Common myeloid progenitor, CD34-positive (primary cell): Measurements from ENCODE around the gene CYB561D2.
A peak's percentile ranks its signal among the peaks of the same experiment; 100 is the strongest.

ENCODE experiments used
- CTCF ChIA-PET: fragments of 350-600 bp; sonication (Branson Sonifier 250); formaldehyde crosslinking; loops from one replicate; lab custom pipeline; 2021; ENCODE audit warnings: antibody characterized with exemption; lab: Charles Lee
- POLR2A ChIA-PET: fragments of 350-600 bp; sonication (Branson Sonifier 250); formaldehyde crosslinking; loops from one replicate; lab custom pipeline; 2021; ENCODE audit warnings: antibody characterized with exemption; lab: Charles Lee
- DNase-seq, 3 donors: peaks; one replicate each; pipeline versions ENCODE4 v3.0.0 to v3.0.0-alpha.2; 2013
- H3K27ac ChIP-seq, 2 experiments: 1 replicate in 1 of 2; 2 replicates in 1 of 2; pipeline ENCODE4 v1.7.0; 2013; ENCODE audit warnings: inconsistent platforms in 2 of 2, low read length in 2 of 2, mild to moderate bottlenecking in 2 of 2, low read depth in 1 of 2, moderate library complexity in 1 of 2; ENCODE audit not compliant: severe bottlenecking in 2 of 2, insufficient read depth in 1 of 2, poor library complexity in 1 of 2
- H3K27me3 ChIP-seq, 5 experiments: replicated peaks in 2 of 5; 1 replicate in 3 of 5; 2 replicates in 2 of 5; pipeline versions ENCODE4 v1.6.1 to v1.7.0; 2013; ENCODE audit warnings: low read length in 4 of 5, mild to moderate bottlenecking in 2 of 5, moderate library complexity in 2 of 5, inconsistent platforms in 1 of 5; ENCODE audit not compliant: insufficient read depth in 5 of 5, control insufficient read depth in 4 of 5
- H3K36me3 ChIP-seq, 4 experiments: 1 replicate in 2 of 4; 2 replicates in 2 of 4; pipeline versions ENCODE4 v1.6.1 to v1.7.0; 2013; ENCODE audit warnings: low read length in 3 of 4, control low read depth in 1 of 4, mild to moderate bottlenecking in 1 of 4; ENCODE audit not compliant: control insufficient read depth in 4 of 4, insufficient read depth in 4 of 4
- H3K4me1 ChIP-seq, 4 experiments: 1 replicate in 3 of 4; 2 replicates in 1 of 4; pipeline versions ENCODE4 v1.6.1 to v1.7.1; 2013; ENCODE audit warnings: low read length in 3 of 4, mild to moderate bottlenecking in 3 of 4, control low read depth in 1 of 4, inconsistent platforms in 1 of 4, moderate library complexity in 1 of 4; ENCODE audit not compliant: control insufficient read depth in 4 of 4, insufficient read depth in 4 of 4; ENCODE audit errors: control extremely low read depth in 1 of 4
- H3K4me3 ChIP-seq, 7 experiments: 1 replicate in 4 of 7; 2 replicates in 3 of 7; pipeline versions ENCODE4 v1.5.1 to v1.7.0; 2013; ENCODE audit warnings: mild to moderate bottlenecking in 7 of 7, low read length in 6 of 7, moderate library complexity in 6 of 7, inconsistent platforms in 2 of 7, low read depth in 2 of 7, control low read depth in 1 of 7; ENCODE audit not compliant: insufficient read depth in 4 of 7, control insufficient read depth in 1 of 7; ENCODE audit errors: extremely low read depth in 1 of 7
- H3K9me3 ChIP-seq, 5 experiments: 1 replicate in 4 of 5; 2 replicates in 1 of 5; pipeline versions ENCODE4 v1.6.1 to v1.7.1; 2013; ENCODE audit warnings: low read length in 4 of 5, mild to moderate bottlenecking in 2 of 5, inconsistent platforms in 1 of 5, low read depth in 1 of 5, moderate library complexity in 1 of 5; ENCODE audit not compliant: control insufficient read depth in 4 of 5, insufficient read depth in 2 of 5; ENCODE audit errors: control extremely low read depth in 1 of 5
- WGBS: methylation state at CpG from one replicate; pipeline ENCODE4 v1.1.5; 2013; ENCODE audit not compliant: insufficient coverage; 5-methylcytosine and 5-hydroxymethylcytosine counted together

The CYB561D2 gene

GRCh38 chr3:50358911-50359759 is 8.5 kb downstream of the CYB561D2 start, which contains the start of gene TMEM115:
Gene TMEM115 (minus strand): TSS chr3:50359521. CDS start chr3:50359063, 458 bp downstream.
- peak within 1 kb of the TSS; percentile 52 to 95 (median 83) for H3K4me3 ChIP-seq
- H3K27me3 ChIP-seq = peaks cover 0 to 3% (median 0%) of the 10 kb centered on the region in 5 experiments
- peak within 1 kb of the TSS; percentile 89 to 95 for H3K27ac ChIP-seq
- POLR2A ChIA-PET = interaction anchor here (0.6 to 1.3 kb wide), 2 partner anchors 22 to 124 kb away, joined by 3 to 4 read pairs; no protein-coding TSS in a partner anchor
- peaks cover 11 to 38% (median 36%) of the 10 kb centered on the region in 4 experiments for H3K4me1 ChIP-seq
- CTCF ChIA-PET = interaction anchor here (1.3 kb wide), 1 partner anchor 11 kb away, joined by 4 read pairs; no protein-coding TSS in a partner anchor
- peaks cover 0 to 43% (median 28%) of the 10 kb centered on the region in 4 experiments for H3K36me3 ChIP-seq
- WGBS = 2% methylated on average over 60 of the region's 64 CpGs
- no peaks in the 10 kb centered on the region for H3K9me3 ChIP-seq
- peak; percentile 97 to 99 (median 98) for DNase-seq

DNA sequence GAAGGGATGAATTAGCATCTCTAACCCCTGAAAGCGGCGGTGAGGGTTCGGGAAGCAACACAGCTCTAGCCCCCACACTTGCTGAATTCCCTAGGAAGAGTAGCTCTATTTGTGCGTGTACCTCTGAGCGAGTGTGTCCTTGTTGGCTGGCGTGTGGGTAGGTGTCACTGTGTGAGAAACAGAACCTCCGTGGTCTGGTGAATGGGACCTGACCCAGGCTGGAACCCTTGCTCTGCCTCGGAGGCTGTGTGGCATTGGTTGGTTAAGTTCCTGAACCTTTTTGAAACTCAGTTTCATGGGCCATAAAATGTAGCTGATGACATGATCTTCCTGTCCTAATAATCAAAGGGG is 9.1 kb downstream of the CYB561D2 start:
- H3K36me3 ChIP-seq = peaks cover 0 to 37% (median 22%) of the 10 kb centered on the region in 4 experiments
- H3K27ac ChIP-seq = no peak overlapping the region
- ChIA-PET POLR2A (interaction anchor here (1.3 kb wide), 1 partner anchor 23 kb away, joined by 4 read pairs; no protein-coding TSS in a partner anchor), CTCF (interaction anchor here (1.3 kb wide), 1 partner anchor 11 kb away, joined by 4 read pairs; no protein-coding TSS in a partner anchor)
- peaks cover 11 to 44% (median 42%) of the 10 kb centered on the region in 4 experiments for H3K4me1 ChIP-seq
- 22% methylated on average over 7 of the region's 8 CpGs for WGBS
- peaks cover 0 to 4% (median 0%) of the 10 kb centered on the region in 5 experiments for H3K27me3 ChIP-seq
- peak overlapping the region in 6 of 7 experiments; percentile 73 to 95 (median 84) for H3K4me3 ChIP-seq
- DNase-seq = no peak
- no peaks in the 10 kb centered on the region for H3K9me3 ChIP-seq

GRCh38 chr3:50364573-50365079 is 14.0 kb downstream of the CYB561D2 start:
- Histone ChIP-seq H3K27ac (no peak overlapping the region), H3K4me1 (peaks cover 0 to 18% (median 17%) of the 10 kb centered on the region in 4 experiments), H3K36me3 (no peaks in the 10 kb centered on the region), H3K4me3 (peak overlapping the region; percentile 19 to 84 (median 54)), H3K9me3 (no peaks in the 10 kb centered on the region), H3K27me3 (peaks cover 0 to 8% (median 0%) of the 10 kb centered on the region in 5 experiments)
- CTCF ChIA-PET = interaction anchor here (0.7 to 3.9 kb wide), 6 partner anchors 8 to 185 kb away, joined by 3 to 28 read pairs (median 4); partner anchors contain the start of genes CYB561D2 and NPRL2
- DNase-seq = peak in 2 of 3 donors; percentile 40 to 47
- POLR2A ChIA-PET = interaction anchor here (0.8 kb wide), 1 partner anchor 14 kb away, joined by 3 read pairs; the partner anchor contains the start of genes CYB561D2 and NPRL2
- 2% methylated on average over 45 of the region's 48 CpGs for WGBS

DNA sequence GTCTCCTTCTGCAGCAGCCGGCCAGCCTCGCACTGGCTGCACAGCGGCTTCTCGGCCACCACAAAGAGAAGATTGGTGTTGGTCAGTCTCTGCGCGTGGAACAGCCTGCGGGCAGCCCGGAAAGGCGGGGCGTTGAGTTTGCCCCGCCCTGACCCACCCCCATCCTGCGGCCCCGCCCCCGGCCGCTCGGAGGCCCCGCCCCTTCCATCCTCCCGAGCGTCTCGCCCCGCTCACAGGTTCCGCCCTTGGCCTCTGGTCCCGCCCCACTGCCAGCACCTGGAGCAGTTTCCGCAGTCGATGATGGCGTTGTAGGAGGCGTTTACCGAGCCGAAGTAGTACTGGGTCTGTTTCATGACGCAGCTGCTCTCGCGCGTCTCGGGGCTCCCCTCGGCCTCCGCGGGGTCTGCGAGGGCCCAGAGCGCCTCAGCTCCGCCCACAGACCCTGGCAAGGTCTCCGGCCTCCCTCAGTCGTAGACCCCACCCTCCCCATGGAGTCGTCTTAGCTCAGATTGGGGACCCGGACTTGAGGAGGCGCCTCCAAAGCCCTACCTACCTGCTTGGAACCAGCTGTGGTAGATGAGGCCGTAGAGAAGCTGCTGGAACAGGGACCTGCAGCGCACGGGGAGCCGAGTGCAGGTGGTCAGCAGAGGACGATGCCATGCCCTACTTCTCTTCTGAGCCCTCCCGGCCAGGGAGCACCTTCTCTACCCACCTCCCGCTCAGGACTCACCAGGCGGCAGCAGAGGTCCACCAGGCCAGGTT is 14.6 kb downstream of the CYB561D2 start:
- ChIA-PET CTCF (interaction anchor here (0.7 to 3.9 kb wide), 7 partner anchors 9 to 184 kb away, joined by 3 to 28 read pairs (median 3); partner anchors contain the start of genes CYB561D2 and NPRL2), POLR2A (interaction anchor here (0.8 kb wide), 1 partner anchor 15 kb away, joined by 3 read pairs; the partner anchor contains the start of genes CYB561D2 and NPRL2)
- DNase-seq = peak; percentile 91 to 96 (median 96)
- Histone ChIP-seq H3K4me1 (peaks cover 0 to 18% (median 14%) of the 10 kb centered on the region in 4 experiments), H3K27me3 (peaks cover 0 to 8% (median 0%) of the 10 kb centered on the region in 5 experiments), H3K9me3 (no peaks in the 10 kb centered on the region), H3K4me3 (peak overlapping the region; percentile 18 to 84 (median 61)), H3K27ac (peak overlapping the region in 1 of 2 experiments; percentile 45), H3K36me3 (no peaks in the 10 kb centered on the region)
- 5% methylated on average over 32 of the region's 53 CpGs for WGBS

- no peaks in the 10 kb centered on the region for H3K36me3 ChIP-seq
- WGBS = 87% methylated on average over 4 of the region's 5 CpGs
- CTCF ChIA-PET = interaction anchor here (0.7 to 3.9 kb wide), 4 partner anchors 9 to 23 kb away, joined by 3 to 28 read pairs (median 9); partner anchors contain the start of genes CYB561D2 and NPRL2
Measured at GRCh38 chr3:50365842-50366220, 15.2 kb downstream of the CYB561D2 start.

GRCh38 chr3:50369012-50369670 is 18.5 kb downstream of the CYB561D2 start:
- WGBS = 95% methylated on average over 9 of the region's 9 CpGs
- H3K9me3 ChIP-seq = no peaks in the 10 kb centered on the region
- no peaks in the 10 kb centered on the region for H3K36me3 ChIP-seq
- no peak for DNase-seq
- H3K4me1 ChIP-seq = peaks cover 0 to 27% (median 26%) of the 10 kb centered on the region in 4 experiments
- POLR2A ChIA-PET = no interaction called here
- no peak overlapping the region for H3K4me3 ChIP-seq
- no peak overlapping the region for H3K27ac ChIP-seq
- CTCF ChIA-PET = interaction anchor here (0.9 to 1.6 kb wide), 5 partner anchors 12 to 55 kb away, joined by 3 to 5 read pairs (median 3); partner anchors contain the start of gene RASSF1
- H3K27me3 ChIP-seq = peaks cover 0 to 5% (median 0%) of the 10 kb centered on the region in 5 experiments

More at GRCh38 chr3:50365842-50366220, 15.2 kb downstream of the CYB561D2 start:
- Histone ChIP-seq H3K27me3 (peaks cover 0 to 8% (median 0%) of the 10 kb centered on the region in 5 experiments), H3K4me3 (peak overlapping the region in 6 of 7 experiments; percentile 18 to 84 (median 62)), H3K27ac (no peak overlapping the region), H3K9me3 (no peaks in the 10 kb centered on the region), H3K4me1 (peaks cover 0 to 18% (median 14%) of the 10 kb centered on the region in 4 experiments)
- no peak for DNase-seq
- POLR2A ChIA-PET = no interaction called here
